GM10847 (cell line): Measurements from ENCODE around the gene MRPL27.

ENCODE experiments used
- POLR2A ChIP-seq: IDR thresholded peaks from 2 replicates; pipeline ENCODE4 v1.6.1; 2011; ENCODE audit not compliant: insufficient read length; ENCODE audit errors: extremely low read depth

Gene MRPL27

GRCh38 chr17:50372758-50373556, at the start of gene MRPL27, which contains the start of gene EME1:
Gene MRPL27, minus strand, starts transcription at chr17:50373184. Its CDS starts 14 bp downstream, at chr17:50373170.
Gene EME1, plus strand, starts transcription at chr17:50373229. Its CDS starts 1,980 bp downstream, at chr17:50375209.
- peak; percentile 90 for TF ChIP-seq POLR2A

- TF ChIP-seq POLR2A: no peak
Observed at GRCh38 chr17:50422738-50423137, 49.8 kb upstream of the MRPL27 start.

DNA sequence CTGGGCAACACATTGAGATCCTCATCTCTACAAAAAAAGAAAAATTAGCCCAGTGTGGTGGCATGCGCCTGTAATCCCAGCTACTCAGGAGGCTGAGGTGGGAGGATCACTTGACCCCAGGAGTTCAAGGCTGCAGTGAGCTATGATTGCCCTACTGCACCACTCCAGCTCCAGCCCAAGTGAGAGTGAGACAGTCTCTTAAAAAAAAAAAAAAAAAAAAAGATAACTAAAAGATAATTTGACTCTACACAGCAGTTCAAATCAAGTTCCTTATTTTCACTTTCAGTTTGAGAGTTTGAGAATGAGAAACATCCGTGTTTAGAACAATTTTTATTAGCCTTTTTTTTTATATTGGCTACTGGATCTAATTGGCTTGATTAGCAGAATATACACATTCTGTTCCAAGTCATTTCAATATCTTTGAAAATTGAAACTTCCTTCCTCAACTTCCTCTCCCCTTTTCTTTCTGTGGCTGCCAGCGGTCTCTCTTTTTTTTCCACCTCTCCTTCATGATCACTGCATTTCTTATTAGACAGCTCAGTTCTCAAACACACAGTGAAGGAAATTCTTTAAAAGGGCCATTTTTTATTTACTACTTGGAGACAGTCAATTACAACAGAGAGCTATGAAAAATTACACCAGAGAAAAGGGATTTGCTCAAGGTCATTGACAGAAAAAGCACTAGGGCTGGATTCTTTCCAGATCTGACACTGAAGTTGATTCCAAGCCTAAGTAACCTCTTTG, 48.5 kb upstream of the MRPL27 start:
- TF ChIP-seq POLR2A: no peak

GRCh38 chr17:50420419-50421112, 47.6 kb upstream of the MRPL27 start:
- TF ChIP-seq POLR2A: no peak

DNA sequence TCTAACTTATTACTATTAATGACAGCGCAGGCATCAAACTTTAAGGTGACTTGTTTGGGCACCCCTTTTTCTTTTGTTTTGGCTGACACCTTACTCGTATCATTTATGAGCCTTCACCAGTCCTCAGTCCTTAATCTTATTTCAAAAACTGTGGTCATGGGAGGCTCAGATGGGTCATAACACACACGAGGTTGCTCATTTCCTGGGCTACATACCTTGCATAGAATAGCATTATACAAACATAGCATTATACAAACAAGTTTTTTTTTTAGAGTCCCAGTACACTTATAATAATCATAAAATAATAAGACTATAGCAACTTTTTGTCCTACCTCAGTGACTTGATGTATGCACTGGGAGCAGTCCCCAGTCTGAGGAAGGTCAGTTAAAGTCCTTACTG, 41.8 kb upstream of the MRPL27 start:
- no peak for TF ChIP-seq POLR2A

DNA sequence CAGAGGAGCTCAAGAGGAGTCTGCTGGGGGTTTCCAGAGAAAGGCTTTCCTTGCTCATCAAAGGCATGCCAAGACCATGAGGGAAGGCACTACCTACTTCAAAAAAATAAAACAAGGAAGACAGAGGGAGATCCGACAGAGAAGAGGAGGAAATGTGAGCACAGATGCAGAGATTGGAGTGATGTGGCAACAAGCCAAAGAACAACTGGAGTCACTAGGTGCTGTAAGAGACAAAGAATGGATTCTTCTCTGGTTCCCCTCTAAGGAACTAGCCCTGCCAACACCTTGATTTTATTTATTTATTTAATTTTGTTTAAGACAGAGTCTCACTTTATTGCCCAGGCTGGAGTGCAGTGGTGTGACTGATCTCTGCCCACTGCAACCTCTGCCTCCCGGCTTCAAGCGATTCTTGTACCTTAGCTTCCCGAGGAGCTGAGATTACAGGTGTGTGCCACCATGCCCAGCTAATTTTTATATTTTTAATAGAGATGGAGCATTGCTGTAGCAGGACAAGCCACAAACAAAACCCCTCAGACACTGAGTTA, 39.3 kb upstream of the MRPL27 start:
- TF ChIP-seq POLR2A: no peak

DNA sequence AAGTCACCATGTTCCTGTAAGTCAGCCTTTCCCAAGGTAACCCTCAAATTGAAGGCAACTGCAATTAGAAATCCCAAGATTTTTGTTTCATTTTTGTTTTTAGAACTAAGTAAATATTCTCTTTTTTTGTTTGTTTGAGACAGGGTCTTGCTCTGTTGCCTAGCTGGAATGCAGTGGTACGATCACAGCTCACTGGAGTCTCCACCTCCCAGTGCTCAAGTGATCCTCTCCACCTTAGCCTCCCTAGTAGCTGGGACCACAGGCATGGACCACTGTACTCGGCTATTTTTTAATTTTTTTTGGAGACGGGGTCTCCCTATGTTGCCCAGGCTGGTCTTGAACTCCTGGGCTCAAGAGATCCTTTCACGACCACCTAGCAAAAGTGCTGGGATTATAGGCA, 34.9 kb upstream of the MRPL27 start:
- TF ChIP-seq POLR2A: no peak

- TF ChIP-seq POLR2A: no peak
Observed at GRCh38 chr17:50406578-50406977, 33.6 kb upstream of the MRPL27 start.

- TF ChIP-seq POLR2A: no peak
Observed at GRCh38 chr17:50397919-50398285, 24.9 kb upstream of the MRPL27 start.

DNA sequence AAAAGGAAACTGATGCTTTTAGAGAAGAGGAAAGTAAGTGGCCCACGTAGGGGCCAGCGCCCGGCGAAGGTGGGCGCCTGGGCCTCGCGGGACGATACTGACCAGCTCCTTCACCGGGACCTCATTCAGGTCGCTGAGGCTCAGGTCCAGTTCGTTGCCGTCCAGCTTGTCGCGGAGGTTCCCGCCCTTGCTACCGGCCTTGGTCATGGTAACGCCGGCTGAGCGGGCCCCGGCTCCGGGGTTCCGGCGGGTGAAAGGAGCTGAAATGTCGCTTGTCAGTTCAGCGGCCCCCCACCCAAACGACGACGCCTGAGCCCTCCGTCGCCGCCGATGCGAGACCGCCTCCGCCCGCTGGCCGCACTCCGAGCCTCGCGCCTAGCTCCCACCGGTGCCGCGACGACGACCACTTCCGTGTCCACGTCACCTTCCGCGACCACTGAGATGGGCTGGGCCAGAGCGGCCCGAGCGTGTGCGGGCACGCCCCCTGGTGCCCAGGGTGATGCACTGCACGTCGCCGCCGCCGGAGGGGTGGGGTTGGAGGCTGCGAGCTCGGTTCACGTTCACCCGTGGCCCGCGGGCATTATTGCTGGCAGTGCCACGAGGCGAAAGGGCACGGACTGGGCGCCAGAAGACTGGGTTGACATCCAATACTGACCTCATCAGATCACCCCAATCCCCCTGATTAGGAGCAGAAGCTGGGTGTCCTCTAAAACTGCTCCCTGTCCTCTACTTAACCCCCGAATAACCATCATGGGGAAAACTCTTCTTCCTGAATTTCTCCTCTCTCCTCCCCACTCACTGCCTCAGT, 24.3 kb upstream of the MRPL27 start, which contains the start of gene LRRC59:
LRRC59 (minus strand) TSS at position 413 of the 808 bp plus-strand sequence; CDS start at position 207, 206 bp downstream.
- TF ChIP-seq POLR2A: peak; percentile 89

GRCh38 chr17:50396261-50397110, 23.5 kb upstream of the MRPL27 start:
- TF ChIP-seq POLR2A: no peak

GRCh38 chr17:50394711-50395110, 21.7 kb upstream of the MRPL27 start:
- no peak for TF ChIP-seq POLR2A

DNA sequence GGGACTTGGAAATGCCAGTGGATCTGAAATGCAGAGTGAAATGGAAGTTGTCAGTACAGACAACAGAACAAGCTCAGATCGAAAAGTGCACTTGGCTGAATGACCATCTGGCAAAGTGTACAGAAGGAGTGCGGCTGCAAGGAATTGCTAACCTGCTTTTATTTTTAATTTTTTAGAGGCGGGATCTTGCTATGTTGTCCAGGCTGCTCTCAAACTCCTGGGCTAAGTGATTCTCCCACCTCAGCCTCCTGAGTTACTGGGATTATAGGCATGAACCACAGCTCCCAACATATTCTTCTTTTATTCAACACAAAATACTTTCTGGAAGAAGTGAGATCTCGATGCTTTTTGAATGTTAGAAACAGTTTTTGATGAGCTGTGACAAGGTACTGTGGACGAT, 20.7 kb upstream of the MRPL27 start:
- TF ChIP-seq POLR2A: no peak

- no peak for TF ChIP-seq POLR2A
Observed at GRCh38 chr17:50392621-50393020, 19.6 kb upstream of the MRPL27 start.

DNA sequence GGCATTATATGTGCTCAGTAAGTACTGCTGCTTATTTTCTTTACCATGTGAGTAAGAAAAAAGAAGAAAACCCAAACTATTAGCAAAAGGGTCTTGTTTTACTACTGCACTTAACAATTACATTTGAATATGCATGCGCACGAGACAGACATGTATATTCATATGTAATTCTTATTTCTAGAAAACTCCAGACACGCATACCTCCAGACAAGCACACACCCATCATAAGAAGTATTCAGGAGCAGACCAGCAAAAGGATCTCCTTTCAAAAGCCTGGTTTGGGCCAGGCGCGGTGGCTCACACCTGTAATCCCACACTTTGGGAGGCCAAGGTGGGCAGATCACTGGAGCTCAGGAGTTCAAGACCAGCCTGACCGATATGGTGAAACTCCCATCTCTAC, 16.6 kb upstream of the MRPL27 start:
- no peak for TF ChIP-seq POLR2A
